T1000 (cell line): Measurements from ENCODE around the gene GORAB.

Source experiments
- DNase-seq: peaks from one replicate; lab custom pipeline; 2025; ENCODE audit warnings: mixed read lengths; lab: John Stamatoyannopoulos, UW

GORAB gene, protein sequence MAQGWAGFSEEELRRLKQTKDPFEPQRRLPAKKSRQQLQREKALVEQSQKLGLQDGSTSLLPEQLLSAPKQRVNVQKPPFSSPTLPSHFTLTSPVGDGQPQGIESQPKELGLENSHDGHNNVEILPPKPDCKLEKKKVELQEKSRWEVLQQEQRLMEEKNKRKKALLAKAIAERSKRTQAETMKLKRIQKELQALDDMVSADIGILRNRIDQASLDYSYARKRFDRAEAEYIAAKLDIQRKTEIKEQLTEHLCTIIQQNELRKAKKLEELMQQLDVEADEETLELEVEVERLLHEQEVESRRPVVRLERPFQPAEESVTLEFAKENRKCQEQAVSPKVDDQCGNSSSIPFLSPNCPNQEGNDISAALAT

GRCh38 chr1:170531758-170532657 is at the start of gene GORAB:
TSS of gene GORAB (plus strand) at chr1:170532166. CDS start at chr1:170532224, 58 bp downstream.
- DNase-seq: peak; percentile 84

DNA sequence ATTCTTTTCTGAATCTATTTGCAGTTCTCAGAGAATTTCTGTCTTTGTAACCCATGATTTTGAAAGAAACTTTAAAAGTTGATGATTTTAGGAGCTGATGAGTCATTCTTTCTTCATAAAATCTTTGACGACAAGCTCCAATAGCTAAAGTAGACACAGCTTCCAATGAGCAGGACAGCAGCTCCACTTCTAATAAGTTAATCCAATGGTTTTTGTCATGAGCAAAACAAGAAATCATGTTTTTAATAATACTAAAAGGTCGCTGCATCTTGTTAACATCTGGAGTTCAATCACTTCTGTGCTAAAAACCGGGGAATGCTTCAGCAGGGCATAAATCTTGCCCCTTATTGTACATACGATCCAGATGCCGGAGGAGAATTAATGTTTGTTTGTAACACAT is 48.9 kb upstream of the GORAB start:
- DNase-seq: no peak

GRCh38 chr1:170487503-170487902 is 44.5 kb upstream of the GORAB start:
- no peak for DNase-seq

DNA sequence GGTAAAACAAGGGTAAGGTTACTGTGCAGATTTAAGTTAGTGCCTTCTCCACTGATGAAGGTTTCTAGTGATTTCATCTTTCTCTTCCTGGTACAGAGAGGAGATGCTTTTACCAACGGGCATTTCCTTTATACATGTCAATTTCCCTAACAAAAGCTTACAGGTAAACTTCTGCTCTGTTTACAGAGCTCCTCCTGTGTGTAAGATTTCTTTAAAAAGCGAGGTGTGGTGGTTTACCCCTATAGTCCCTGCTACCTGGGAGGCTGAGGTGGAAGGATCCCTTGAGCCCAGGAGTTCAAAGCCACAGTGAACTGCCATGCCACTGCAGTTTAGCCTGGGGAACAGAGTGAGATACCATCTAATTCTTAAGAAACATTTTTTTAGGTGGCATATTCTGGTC is 40.7 kb upstream of the GORAB start:
- DNase-seq: no peak

GRCh38 chr1:170494369-170494768 is 37.6 kb upstream of the GORAB start:
- no peak for DNase-seq

- no peak for DNase-seq
Measured at GRCh38 chr1:170495006-170495405, 37.0 kb upstream of the GORAB start.

DNA sequence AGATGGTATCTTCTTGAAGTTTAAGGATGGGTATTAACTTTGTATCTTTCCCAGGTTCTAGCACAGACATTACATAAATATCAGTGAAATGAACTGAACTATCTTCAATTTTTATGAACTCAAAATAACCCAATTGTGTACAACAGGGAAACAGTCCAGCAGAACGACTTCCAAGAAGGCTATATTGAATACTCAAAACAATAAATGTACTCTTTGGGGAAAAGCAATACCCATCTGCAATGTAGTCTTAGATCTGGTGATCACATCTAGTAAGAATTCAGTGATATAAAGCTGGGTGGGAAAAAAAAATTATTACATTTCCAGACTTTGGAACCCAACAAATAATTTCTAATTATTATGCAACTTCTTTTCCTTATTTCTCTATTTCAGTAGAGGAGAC is 33.1 kb upstream of the GORAB start:
- DNase-seq: no peak

DNA sequence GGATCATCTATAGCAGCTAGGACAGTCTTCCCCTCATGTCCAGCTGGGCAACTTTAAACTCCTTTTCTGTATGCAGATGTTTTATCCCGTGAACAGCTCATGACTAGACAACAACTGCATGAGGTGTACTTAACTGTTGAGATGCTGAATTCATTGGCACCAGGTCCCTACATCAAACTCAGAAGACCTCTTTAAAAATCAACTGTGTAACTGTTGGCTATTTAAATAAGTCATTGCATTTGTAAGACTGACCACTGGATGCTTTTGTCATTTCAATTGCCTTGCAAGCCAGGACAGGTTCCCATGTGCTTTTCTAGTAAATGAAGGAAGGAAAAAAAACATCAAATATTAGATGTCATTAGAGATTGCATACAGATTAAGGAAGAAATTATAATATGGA is 28.3 kb upstream of the GORAB start:
- DNase-seq: no peak

DNA sequence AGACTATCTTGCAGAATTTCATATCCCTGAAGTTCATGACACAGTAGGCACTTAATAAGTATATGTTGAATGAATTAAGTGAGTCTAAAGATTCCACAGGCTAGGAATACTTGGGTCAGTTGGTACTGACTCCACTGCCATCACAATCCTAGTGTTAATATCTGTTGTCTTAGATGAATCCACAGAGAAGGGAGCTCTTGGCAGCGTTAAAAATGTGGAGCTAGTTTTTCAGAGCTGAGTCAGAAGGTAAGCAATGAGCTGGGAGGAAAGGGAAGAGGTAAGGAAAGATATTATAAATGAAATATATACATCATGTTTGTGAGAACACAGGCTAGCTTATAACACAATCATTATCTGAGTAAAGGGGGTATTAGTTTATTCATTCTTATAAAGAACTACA is 21.8 kb upstream of the GORAB start:
- DNase-seq: no peak

GRCh38 chr1:170511038-170511437 is 20.9 kb upstream of the GORAB start:
- no peak for DNase-seq

GRCh38 chr1:170513138-170513537 is 18.8 kb upstream of the GORAB start:
- no peak for DNase-seq

GRCh38 chr1:170518185-170518834 is 13.7 kb upstream of the GORAB start:
- DNase-seq: no peak

- DNase-seq: no peak
Measured at GRCh38 chr1:170518965-170519364, 13.0 kb upstream of the GORAB start.

GRCh38 chr1:170520601-170521000 is 11.4 kb upstream of the GORAB start:
- DNase-seq: no peak

DNA sequence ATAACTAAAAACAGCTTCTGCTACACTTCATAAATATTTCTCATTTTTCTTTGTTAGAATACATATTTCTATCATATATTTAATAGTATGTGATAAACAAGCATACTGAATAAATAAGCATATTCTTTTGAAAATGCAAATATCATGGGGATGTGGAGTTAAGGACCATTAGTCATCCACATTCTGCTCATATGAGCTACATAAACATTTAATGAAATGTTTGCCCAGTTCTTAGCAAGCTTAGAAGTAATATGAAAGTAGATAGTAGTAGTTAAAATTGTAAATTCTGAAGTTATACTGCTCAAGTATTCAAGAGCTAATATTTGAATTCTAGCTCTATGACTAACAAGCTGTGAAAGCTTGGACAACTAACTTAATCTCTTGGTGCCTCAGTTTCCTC is 10.1 kb upstream of the GORAB start:
- no peak for DNase-seq

- no peak for DNase-seq
Measured at GRCh38 chr1:170530972-170531757, 801 bp upstream of the GORAB start.

DNA sequence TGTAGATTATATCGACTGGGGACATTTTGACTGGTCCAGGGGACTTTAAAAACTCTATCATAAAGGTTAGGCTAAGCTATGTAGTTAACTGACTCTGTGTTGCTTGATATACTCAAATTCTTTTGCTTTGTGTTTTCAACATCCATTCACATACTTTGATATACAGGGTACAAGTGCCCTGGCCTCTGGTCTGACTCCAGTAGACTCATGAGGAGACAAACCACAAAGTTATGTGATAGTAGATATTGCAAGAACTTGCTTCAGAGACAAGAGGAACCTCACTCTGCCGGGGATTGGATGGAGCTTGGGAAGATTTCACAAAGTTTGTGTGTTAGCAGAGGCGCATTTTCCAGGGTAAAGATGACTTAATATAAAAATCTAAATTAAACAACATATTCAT is 1.3 kb downstream of the GORAB start:
- no peak for DNase-seq

DNA sequence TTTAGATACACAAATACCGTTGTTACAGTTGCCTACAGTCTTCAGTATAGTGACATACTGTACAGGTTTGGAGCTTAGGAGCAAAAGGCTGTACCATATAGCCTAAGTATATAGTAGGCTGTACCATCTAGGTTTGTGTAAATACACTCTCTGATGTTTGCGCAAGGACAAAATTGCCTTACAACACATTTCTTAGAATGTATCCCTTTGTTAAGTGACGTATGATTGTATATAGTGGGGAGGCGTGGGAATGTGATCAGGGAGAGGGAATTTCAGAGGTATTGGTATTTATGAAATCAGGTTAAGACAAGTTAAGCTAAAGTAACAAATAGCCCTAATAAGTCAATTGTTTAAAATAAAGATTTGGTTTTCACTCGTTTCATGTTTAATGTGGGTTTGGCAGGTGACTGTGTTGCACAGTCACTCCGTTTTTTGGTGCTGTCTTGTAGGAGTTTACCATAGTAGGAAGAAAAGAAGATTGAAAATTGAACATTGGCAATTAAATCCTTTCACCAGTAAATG is 2.7 kb downstream of the GORAB start:
- no peak for DNase-seq

DNA sequence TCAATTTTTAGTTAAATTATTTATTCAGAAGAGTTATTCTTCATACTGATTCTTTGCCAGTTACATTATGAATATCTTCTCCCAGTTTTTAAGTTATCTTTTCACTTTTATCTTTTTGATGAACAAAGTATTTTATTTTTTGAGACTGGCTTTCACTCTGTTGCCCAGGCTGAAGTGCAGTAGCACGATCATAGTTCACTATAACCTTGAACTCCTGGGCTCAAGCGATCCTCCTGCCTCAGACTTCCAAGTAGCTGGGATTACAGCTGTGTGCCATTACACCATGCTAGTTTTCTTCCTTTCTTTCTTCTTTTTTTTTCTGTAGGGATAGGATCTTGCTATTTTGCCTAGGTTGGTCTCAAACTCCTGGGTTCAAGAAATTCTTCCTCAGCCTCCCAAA is 3.5 kb downstream of the GORAB start:
- DNase-seq: no peak

- DNase-seq: no peak
Measured at GRCh38 chr1:170536924-170537551, 5.1 kb downstream of the GORAB start.
